Measurements from ENCODE around the gene CTAGE6. TPM values are rescaled to one million over a fixed set of nuclear protein-coding genes. Genes with fewer than 3 reads are reported as not detected.
"Not testable (repeated sequence)": the region's sequence is repeated elsewhere in the genome, so short reads cannot be mapped to it uniquely, and the experiment has no call there.

Gene CTAGE6
- total and polyA plus RNA-seq, 4 donors, result 0.15 to 1.2 (median 0.36) TPM; not detected in 1

- ATAC-seq (ENCODE audit: low FRiP score); H3K27me3 ChIP-seq (ENCODE audit: control insufficient read depth in 1 of 2, insufficient read depth in 2 of 2, low read length in 1 of 2); H3K36me3 ChIP-seq (ENCODE audit: control insufficient read depth in 1 of 2, insufficient read depth in 2 of 2, low read length in 1 of 2); H3K9me3 ChIP-seq (ENCODE audit: control insufficient read depth, low read length); DNase-seq; intact Hi-C loops (cut with DNase I); H3K27ac ChIP-seq (ENCODE audit: low read depth in 1 of 2, low read length in 2 of 2); H3K4me1 ChIP-seq (ENCODE audit: control insufficient read depth in 1 of 2, insufficient read depth in 2 of 2, low read length in 2 of 2); H3K4me3 ChIP-seq (ENCODE audit: low read length in 2 of 2): not testable (repeated sequence)
- WGBS, 2 donors, result 100% methylated on average over 3 of the region's 5 CpGs; no CpG with 5 or more reads in 1 of the 2 donors
These were observed 47.6 kb downstream of the CTAGE6 start for GRCh38 chr7:143709895-143710294.

Other genes starting within 250 kb of the CTAGE6 start
- gene CTAGE15, start 185.9 kb downstream of the CTAGE6 start, total RNA-seq, result under 1 TPM in 1 of 2 donors, not detected in 1; 0.99 TPM
- not detected for gene CTAGE15, start 185.9 kb downstream of the CTAGE6 start, polyA plus RNA-seq
- 1 to 10 TPM; 3.6 to 6.3 TPM for gene TCAF2, start 136.7 kb downstream of the CTAGE6 start, total RNA-seq
- gene TCAF2, start 136.7 kb downstream of the CTAGE6 start, polyA plus RNA-seq, result 1 to 10 TPM in 1 of 2 donors, under 1 TPM in 1; 0.50 to 1.9 TPM
- gene TCAF1, start 144.5 kb upstream of the CTAGE6 start, total RNA-seq, result 10 to 100 TPM; 42.1 to 58.6 TPM
- gene TCAF1, start 144.5 kb upstream of the CTAGE6 start, polyA plus RNA-seq, result 10 to 100 TPM in 1 of 2 donors, 1 to 10 TPM in 1; 7.5 to 14.5 TPM
- not detected for gene OR2F2, start 177.5 kb upstream of the CTAGE6 start, total RNA-seq
- not detected for gene OR2F2, start 177.5 kb upstream of the CTAGE6 start, polyA plus RNA-seq
- not detected for gene OR2F1, start 197.1 kb upstream of the CTAGE6 start, total RNA-seq
- not detected for gene OR2F1, start 197.1 kb upstream of the CTAGE6 start, polyA plus RNA-seq
- not detected for gene OR6B1, start 242.6 kb upstream of the CTAGE6 start, total RNA-seq
- not detected for gene OR6B1, start 242.6 kb upstream of the CTAGE6 start, polyA plus RNA-seq

Measured in aorta (tissue), 5 donors.